IPS-18c (cell line): ENCODE measurements around the gene RAB6D.
"Not testable (repeated sequence)": the region's sequence is repeated elsewhere in the genome, so short reads cannot be mapped to it uniquely, and the experiment has no call there.

Experiments
- H3K4me3 ChIP-seq: 2 replicates; pipeline ENCODE4 v1.7.0; 2013; ENCODE audit warnings: low read depth, mild to moderate bottlenecking, low read length, moderate library complexity; ENCODE audit not compliant: insufficient read depth
- H3K9me3 ChIP-seq: one replicate; pipeline ENCODE4 v1.6.1; 2013; ENCODE audit warnings: mild to moderate bottlenecking, low read length, moderate library complexity; ENCODE audit not compliant: control insufficient read depth, insufficient read depth

RAB6D gene

DNA sequence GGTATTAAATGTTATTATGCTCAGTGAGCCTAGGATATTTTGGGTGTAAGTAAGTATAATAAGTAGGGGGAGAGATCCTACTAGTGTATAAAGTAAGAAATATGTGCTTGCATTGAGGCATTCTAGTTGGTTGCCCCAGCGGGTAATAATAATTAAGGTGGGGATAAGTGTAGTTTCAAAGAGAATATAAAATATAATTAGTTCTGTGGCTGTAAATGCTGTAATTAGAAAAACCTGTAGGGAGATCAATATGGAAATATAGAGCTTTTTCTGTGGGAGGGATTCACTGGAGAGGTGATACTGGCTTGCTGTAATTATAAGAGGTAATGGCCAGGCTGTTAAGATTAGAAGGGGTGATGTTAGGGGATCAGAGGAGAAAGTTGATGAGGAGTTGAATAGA lies 9.1 kb upstream of the RAB6D start:
- H3K9me3 ChIP-seq, H3K4me3 ChIP-seq: not testable (repeated sequence)

DNA sequence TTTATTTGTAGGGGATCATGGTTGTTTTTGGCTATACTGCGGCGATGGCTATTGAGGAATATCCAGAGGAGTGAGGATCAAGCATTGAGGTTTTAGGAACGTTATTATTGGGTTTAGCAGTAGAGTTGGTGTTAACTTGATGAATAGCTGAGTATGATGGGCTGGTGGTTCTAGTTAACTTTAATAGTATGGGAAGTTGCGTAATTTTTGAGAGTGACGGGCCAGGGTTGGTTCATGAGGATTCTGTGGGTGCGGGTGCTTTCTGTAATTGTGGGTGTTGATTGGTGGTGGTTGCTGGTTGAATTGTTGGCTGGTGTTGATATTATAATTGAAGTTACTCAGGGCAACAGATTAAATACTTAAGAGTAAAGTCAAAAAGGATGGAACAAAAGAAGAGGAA lies 6.0 kb upstream of the RAB6D start:
- no peaks in the 10 kb centered on the region for H3K9me3 ChIP-seq

GRCh38 chr2:131368493-131369066 lies 4.6 kb upstream of the RAB6D start:
- H3K9me3 ChIP-seq, H3K4me3 ChIP-seq: not testable (repeated sequence)

More for the DNA sequence above, 6.0 kb upstream of the RAB6D start:
- no peak overlapping the region for H3K4me3 ChIP-seq

GRCh38 chr2:131367352-131367751 lies 3.4 kb upstream of the RAB6D start:
- no peak overlapping the region for H3K4me3 ChIP-seq
- no peaks in the 10 kb centered on the region for H3K9me3 ChIP-seq

DNA sequence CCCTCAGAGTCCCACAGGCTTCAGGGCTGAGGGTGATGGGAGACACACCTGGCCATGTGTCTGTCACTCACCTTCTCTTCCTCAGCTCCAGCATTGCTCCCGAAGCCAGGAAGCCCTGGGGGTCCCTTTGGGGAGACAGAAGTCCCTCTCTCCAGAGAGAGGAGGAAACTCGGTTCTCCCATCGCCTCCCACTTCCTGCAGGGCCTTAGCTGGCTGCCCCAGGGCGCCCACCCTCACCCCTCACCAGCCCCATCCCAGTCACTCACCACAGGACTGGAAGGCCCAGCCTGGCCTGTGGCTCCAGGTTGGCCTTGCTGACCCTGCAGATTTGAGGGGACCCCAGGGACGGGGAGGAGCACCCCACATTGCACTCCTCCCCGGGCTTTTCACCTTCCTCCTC lies 2.7 kb upstream of the RAB6D start:
- H3K9me3 ChIP-seq, result no peaks in the 10 kb centered on the region

GRCh38 chr2:131365452-131365851 lies 1.5 kb upstream of the RAB6D start:
- H3K4me3 ChIP-seq, result no peak overlapping the region
- no peaks in the 10 kb centered on the region for H3K9me3 ChIP-seq

More for the DNA sequence above, 2.7 kb upstream of the RAB6D start:
- no peak overlapping the region for H3K4me3 ChIP-seq

GRCh38 chr2:131363213-131363612 lies 755 bp downstream of the RAB6D start:
- not testable (repeated sequence) for H3K9me3 ChIP-seq, H3K4me3 ChIP-seq

DNA sequence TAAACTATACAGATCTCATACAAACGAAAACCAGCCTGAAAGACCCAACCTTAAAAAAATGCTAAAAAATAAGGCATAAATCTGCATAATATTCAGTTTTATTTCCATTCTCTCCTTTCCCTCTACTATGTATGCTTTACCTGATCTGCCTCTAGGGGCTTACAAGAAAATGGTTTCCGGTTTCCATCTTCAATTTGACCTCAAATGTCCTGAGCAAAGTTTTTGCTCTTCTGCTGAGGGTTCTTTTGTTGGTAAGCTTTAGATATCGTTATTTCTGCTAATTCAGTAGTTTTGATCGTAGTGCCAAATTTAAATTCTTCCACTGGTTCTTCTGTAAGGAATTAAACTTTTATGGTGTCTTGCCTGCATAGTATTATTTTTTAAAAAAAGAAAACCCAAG lies 2.2 kb downstream of the RAB6D start:
- H3K4me3 ChIP-seq, H3K9me3 ChIP-seq: not testable (repeated sequence)

- H3K9me3 ChIP-seq, H3K4me3 ChIP-seq: not testable (repeated sequence)
Observed at GRCh38 chr2:131353167-131353697, 10.7 kb downstream of the RAB6D start.

GRCh38 chr2:131349021-131349420 lies 14.9 kb downstream of the RAB6D start:
- Histone ChIP-seq H3K9me3 (no peaks in the 10 kb centered on the region), H3K4me3 (no peak overlapping the region)

DNA sequence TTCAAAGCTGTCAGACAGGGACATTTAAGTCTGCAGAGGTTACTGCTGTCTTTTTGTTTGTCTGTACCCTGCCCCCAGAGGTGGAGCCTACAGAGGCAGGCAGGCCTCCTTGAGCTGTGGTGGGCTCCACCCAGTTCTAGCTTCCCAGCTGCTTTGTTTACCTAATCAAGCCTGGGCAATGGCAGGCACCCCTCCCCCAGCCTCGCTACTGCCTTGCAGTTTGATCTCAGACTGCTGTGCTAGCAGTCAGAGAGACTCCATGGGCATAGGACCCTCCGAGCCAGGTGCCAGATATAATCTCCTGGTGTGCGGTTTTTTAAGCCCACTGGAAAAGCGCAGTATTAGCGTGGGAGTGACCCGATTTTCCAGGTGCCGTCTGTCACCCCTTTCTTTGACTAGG lies 16.9 kb downstream of the RAB6D start:
- H3K4me3 ChIP-seq, H3K9me3 ChIP-seq: not testable (repeated sequence)

DNA sequence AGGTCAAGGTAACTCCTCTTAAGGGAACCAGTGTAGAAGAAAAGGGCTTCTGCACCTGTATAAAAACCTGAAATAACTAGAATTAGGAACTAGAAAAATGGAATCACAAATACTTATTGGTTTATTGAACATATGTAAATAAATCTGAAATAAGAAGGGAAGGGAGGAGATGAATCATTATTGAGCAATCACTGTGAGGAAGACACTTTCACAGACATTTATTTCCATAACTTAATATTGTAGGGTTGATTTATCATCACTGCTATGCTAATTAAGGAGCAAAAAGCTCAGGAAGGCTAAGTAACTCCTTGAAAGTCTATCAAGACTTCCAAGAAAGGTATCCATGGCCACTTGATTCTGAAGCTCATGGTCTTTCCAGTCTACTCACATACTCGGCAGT lies 24.7 kb downstream of the RAB6D start:
- H3K9me3 ChIP-seq, H3K4me3 ChIP-seq: not testable (repeated sequence)

DNA sequence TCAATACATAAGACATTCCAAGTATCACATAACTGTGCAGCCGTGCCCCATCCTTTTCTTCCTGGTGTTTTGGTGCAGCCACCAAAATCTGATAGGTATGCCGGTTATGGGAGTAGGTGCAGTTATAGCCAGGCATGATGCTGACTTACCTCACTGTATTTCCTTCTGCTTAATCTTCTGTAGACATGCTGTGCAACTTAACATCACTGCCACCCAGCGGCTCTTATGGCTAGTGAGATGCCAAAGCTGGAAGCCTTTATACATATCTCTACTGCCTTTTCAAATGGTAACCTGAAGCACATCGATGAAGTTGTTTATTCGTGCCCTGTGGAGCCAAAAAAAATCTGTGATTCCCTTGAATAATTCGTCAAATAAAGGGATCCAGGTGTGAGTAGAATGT lies 28.6 kb downstream of the RAB6D start:
- not testable (repeated sequence) for H3K9me3 ChIP-seq, H3K4me3 ChIP-seq

- H3K4me3 ChIP-seq, result not testable (repeated sequence)
Observed at GRCh38 chr2:131332709-131333108, 31.3 kb downstream of the RAB6D start.

DNA sequence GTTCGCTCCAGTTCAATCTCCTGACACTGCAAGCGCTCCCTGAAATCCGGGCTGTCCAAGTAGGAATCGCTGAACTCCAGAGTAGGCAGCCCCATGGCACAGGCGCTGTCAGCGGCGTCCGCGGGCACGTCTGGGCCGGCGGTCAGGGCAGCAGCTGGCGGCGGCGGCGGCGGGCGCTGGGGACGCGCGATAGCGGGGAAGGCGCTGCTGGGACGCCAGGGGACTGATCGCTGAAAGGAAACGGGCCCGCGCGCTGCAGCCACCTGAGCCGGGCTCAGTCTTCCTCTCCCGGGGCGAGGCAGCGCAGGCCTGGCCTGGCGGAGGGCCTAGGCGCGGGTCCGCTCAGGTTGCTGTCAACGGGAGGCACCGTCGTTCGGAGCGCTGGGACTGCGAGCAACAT lies 33.0 kb downstream of the RAB6D start:
- H3K9me3 ChIP-seq, H3K4me3 ChIP-seq: not testable (repeated sequence)

More at GRCh38 chr2:131332709-131333108, 31.3 kb downstream of the RAB6D start:
- H3K9me3 ChIP-seq, result not testable (repeated sequence)

DNA sequence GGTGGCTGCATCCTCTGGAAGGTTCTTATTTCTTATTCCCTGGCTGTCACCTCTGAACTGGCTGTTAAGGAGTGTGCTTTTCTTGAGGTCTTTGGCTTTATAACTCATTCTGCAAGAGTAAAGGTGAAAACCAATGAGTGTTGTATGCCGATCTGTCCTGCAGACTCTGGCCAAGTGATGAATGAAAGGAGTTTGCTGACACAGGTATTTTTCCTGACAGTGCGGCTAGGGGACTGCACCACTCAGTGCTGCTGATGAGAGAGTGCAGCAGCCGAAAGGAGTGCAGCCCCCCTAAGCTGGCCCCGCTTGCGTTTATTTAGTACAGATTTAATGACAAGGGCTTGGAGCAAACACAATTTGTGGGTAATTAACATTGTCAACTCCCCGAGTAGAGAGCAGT lies 41.8 kb downstream of the RAB6D start:
- Histone ChIP-seq H3K4me3 (no peak overlapping the region), H3K9me3 (peaks cover 5% of the 10 kb centered on the region)

- H3K4me3 ChIP-seq, H3K9me3 ChIP-seq: not testable (repeated sequence)
Observed at GRCh38 chr2:131321344-131321743, 42.6 kb downstream of the RAB6D start.

DNA sequence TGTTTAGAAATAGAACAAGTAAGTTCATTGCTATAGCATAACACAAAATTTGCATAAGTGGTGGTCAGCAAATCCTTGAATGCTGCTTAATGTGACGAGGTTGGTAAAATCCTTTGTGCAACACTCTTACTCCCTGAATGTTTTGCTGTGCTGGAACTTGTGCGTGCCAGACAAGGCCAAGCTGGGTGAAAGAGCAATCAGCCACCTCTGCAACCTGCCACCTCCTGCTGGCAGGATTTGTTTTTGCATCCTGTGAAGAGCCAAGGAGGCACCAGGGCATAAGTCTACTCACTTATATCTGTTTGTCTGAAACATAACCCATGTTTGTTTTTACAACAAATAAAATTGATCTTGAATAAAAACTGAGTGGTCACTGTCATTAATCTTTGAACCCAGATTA lies 53.0 kb downstream of the RAB6D start:
- H3K9me3 ChIP-seq, H3K4me3 ChIP-seq: not testable (repeated sequence)
